GM12891 (cell line): Measurements from ENCODE around the gene PLPPR1.

Source experiments
- POLR2A ChIP-seq: IDR thresholded peaks from 2 replicates; pipeline ENCODE4 v1.6.1; 2011; ENCODE audit warnings: low read depth, low read length, control low read depth
- POLR2AphosphoS5 ChIP-seq: IDR thresholded peaks from 2 replicates; pipeline ENCODE4 v1.6.1; 2011; ENCODE audit warnings: low read depth, low read length, control low read depth

DNA sequence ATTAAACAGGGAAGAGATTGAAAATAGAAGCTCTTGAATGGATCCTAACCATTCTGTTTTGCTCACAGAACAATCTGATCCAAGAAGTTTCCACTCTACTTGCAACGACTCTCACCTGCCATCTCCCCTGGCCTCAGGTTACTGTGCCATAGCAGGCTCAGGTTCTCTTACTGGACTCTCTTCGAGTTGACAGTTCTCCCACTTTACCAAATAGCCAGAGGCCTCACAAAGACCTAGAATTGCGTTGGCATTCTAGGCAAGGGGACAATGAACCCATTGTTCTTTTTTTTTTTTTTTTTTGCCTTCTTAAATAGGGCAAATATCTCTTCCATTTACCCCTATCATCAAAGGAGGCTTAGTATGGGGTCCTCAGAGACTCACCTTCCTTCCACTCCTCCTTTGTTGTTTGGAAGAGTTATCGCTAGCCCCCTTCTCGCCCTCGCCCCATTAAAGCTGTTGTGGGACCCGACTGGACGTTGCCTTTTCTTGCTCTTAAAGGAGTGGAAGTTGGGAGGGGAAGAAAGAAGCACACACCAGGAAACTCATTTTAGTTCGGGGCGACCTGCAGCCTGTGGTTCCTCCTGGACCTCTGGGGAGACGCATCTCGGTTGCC lies 688 bp upstream of the PLPPR1 start:
- TF ChIP-seq POLR2A (no peak), POLR2AphosphoS5 (no peak)
